Measurements from ENCODE around the gene TBC1D22A. TPM values are rescaled to one million over a fixed set of nuclear protein-coding genes. Genes with fewer than 3 reads are reported as not detected.

TBC1D22A gene
- total and polyA plus RNA-seq, 2 experiments from 2014 or later = 9.6 to 13.3 TPM

GRCh38 chr22:46982635-46983034 is 220.2 kb downstream of the TBC1D22A start (continued):
- TF ChIP-seq REST (IDR thresholded peaks at IDR 0.05; ENCODE audit: unreplicated experiment) = no peak

- H3K36me3 Mint-ChIP-seq (ENCODE audit: low read depth) = peaks cover 4% of the 10 kb centered on the region; the same call in 1 of the 3 replicates
- TF ChIP-seq NANOG (IDR thresholded peaks at IDR 0.05; ENCODE audit: borderline replicate concordance) = no peak
- TF ChIP-seq EZH2phosphoT487 (IDR thresholded peaks at IDR 0.05; ENCODE audit: unreplicated experiment) = no peak
- TF ChIP-seq JUNB (IDR thresholded peaks at IDR 0.05; ENCODE audit: unreplicated experiment) = no peak
- no peak for TF ChIP-seq ZNF331 (CRISPR knock-in tag; IDR thresholded peaks at IDR 0.05; ENCODE audit: low read depth)
- TF ChIP-seq REST (IDR thresholded peaks at IDR 0.05; ENCODE audit: unreplicated experiment) = no peak
- no peak for TF ChIP-seq CREB1 (CRISPR knock-in tag; IDR thresholded peaks at IDR 0.05; ENCODE audit: low read depth)
- TF ChIP-seq ZNF462 (CRISPR knock-in tag; IDR thresholded peaks at IDR 0.05) = no peak
- no peak for TF ChIP-seq POLR2AphosphoS5 (IDR thresholded peaks at IDR 0.05; ENCODE audit: low read depth)
- TF ChIP-seq STAT1 (IDR thresholded peaks at IDR 0.05; ENCODE audit: unreplicated experiment) = no peak
- no peak for TF ChIP-seq CTCF (conservative IDR thresholded peaks at IDR 0.05; ENCODE audit: low read depth in 2 of 2)
- no peak for TF ChIP-seq ZNF114 (CRISPR knock-in tag; IDR thresholded peaks at IDR 0.05)
Measured at GRCh38 chr22:46983046-46983445, 220.6 kb downstream of the TBC1D22A start.

More at GRCh38 chr22:46983046-46983445, 220.6 kb downstream of the TBC1D22A start:
- no peak overlapping the region for H3K4me3 ChIP-seq
- H3K27me3 ChIP-seq (ENCODE audit: insufficient read depth) = no peaks in the 10 kb centered on the region
- no peaks in the 10 kb centered on the region for H3K36me3 ChIP-seq (ENCODE audit: insufficient read depth)
- no peaks in the 10 kb centered on the region for H3K9me2 ChIP-seq (ENCODE audit: insufficient read depth)
- Mint-ChIP-seq H3K4me3 (no peak overlapping the region), H3K4me1 (peaks cover 6% of the 10 kb centered on the region), H3K27ac (no peak overlapping the region), H3K27me3 (ENCODE audit: insufficient read depth, low read depth, poor library complexity) (no peaks in the 10 kb centered on the region), H3K9me3 (no peaks in the 10 kb centered on the region)
- H3K79me2 ChIP-seq (replicated peaks; ENCODE audit: insufficient read depth) = no peaks in the 10 kb centered on the region
- no peaks in the 10 kb centered on the region; the same call in none of the 2 replicates for H4K20me1 ChIP-seq (replicated peaks; ENCODE audit: insufficient read depth)
- no peak overlapping the region for H3K27ac ChIP-seq (ENCODE audit: low read depth)
- ATAC-seq (no peak), DNase-seq (ENCODE audit: low spot score) (no peak)
- H3F3A ChIP-seq (replicated peaks; ENCODE audit: low read depth) = no peaks in the 10 kb centered on the region
- no peak overlapping the region for H2AFZ ChIP-seq
- H3K4me2 ChIP-seq = no peak overlapping the region
- no peaks in the 10 kb centered on the region for H3K4me1 ChIP-seq (ENCODE audit: insufficient read depth)
